HCT116 (cell line): ENCODE data around the gene PRR15L. TPM values are rescaled to one million over a fixed set of nuclear protein-coding genes. Genes with fewer than 3 reads are reported as not detected.

ENCODE experiments used
- ATAC-seq: fragments of 200-7000 bp; cut with Tn5 transposase; 2 replicates; pipeline ENCODE4 v1.9.1; 2020; ENCODE audit warnings: mild to moderate bottlenecking, moderate library complexity
- BruUV-seq: library from RNA; stranded (reverse); fragments of 400-500 nt; replicated peaks from 2 replicates; lab custom pipeline; 2021; lab: Mats Ljungman, UMichigan
- CTCF ChIA-PET: fragments of 300-600 bp; sonication (Branson Sonifier 250); formaldehyde crosslinking; loops from one replicate; lab custom pipeline; 2021; ENCODE audit warnings: antibody characterized with exemption; lab: Charles Lee
- POLR2A ChIA-PET: fragments of 300-600, 350-600 bp; sonication (Branson Sonifier 250); formaldehyde crosslinking; loops from one replicate; lab custom pipeline; 2021; ENCODE audit warnings: antibody characterized with exemption; lab: Charles Lee
- RAD21 ChIA-PET, 2 experiments: fragments of 300-600 bp; sonication (Branson Sonifier 250); formaldehyde crosslinking; loops; one replicate each; lab custom pipeline; 2023; ENCODE audit warnings: low total read pairs in 2 of 2; ENCODE audit not compliant: uncharacterized antibody in 2 of 2, unreplicated experiment in 2 of 2, low non-redundant PET in 1 of 2; lab: Charles Lee
- DNase-seq: peaks from one replicate; pipeline ENCODE4 v3.0.0-alpha.2; 2010; ENCODE audit warnings: low read depth, low spot score
- H2AFZ ChIP-seq: fragments of 200-600 bp; shearing (Covaris generic), sonication (generic); 2 replicates; pipeline ENCODE4 v1.6.1; 2017; ENCODE audit warnings: low read depth, mixed run types, mixed read lengths, antibody characterized with exemption, low read length; ENCODE audit not compliant: poor library complexity, severe bottlenecking
- H3K27ac ChIP-seq: 2 replicates; pipeline ENCODE4 v1.5.1; 2012; ENCODE audit warnings: low read depth, low read length
- H3K27me3 ChIP-seq: fragments of 200-600 bp; sonication (generic); 2 replicates; pipeline ENCODE4 v1.6.1; 2016; ENCODE audit warnings: mixed run types, low read length, mixed read lengths; ENCODE audit not compliant: insufficient read depth
- H3K36me3 ChIP-seq, 2 experiments: fragments of 200-500 bp in 1 of 2; fragments of 200-600 bp in 1 of 2; sonication (Bioruptor generic) in 1 of 2; sonication (generic) in 1 of 2; 2 replicates each; pipeline versions ENCODE4 v1.5.1 to v1.6.1; 2014 to 2016; ENCODE audit warnings: low read length in 2 of 2, inconsistent platforms in 1 of 2, mixed read lengths in 1 of 2, mixed run types in 1 of 2; ENCODE audit not compliant: insufficient read depth in 2 of 2, control insufficient read depth in 1 of 2
- H3K4me1 ChIP-seq, 2 experiments: fragments of 200-600 bp in 1 of 2; sonication (generic) in 1 of 2; 2 replicates each; pipeline versions ENCODE4 v1.5.1 to v1.6.1; 2012 to 2017; ENCODE audit warnings: low read length in 2 of 2, inconsistent platforms in 1 of 2, mild to moderate bottlenecking in 1 of 2, mixed read lengths in 1 of 2, mixed run types in 1 of 2, moderate library complexity in 1 of 2; ENCODE audit not compliant: insufficient read depth in 2 of 2, control insufficient read depth in 1 of 2
- H3K4me2 ChIP-seq: fragments of 200-600 bp; sonication (generic); 2 replicates; pipeline ENCODE4 v1.6.1; 2017; ENCODE audit warnings: mixed run types, low read length, mixed read lengths
- H3K4me3 ChIP-seq, 2 experiments: fragments of 200-600 bp in 1 of 2; sonication (generic) in 1 of 2; replicated peaks in 1 of 2; 2 replicates each; pipeline ENCODE4 v1.5.1; 2011 to 2016; ENCODE audit warnings: low read length in 2 of 2, control low read depth in 1 of 2, low read depth in 1 of 2, mild to moderate bottlenecking in 1 of 2, mixed read lengths in 1 of 2, mixed run types in 1 of 2
- H3K79me2 ChIP-seq: fragments of 200-600 bp; sonication (generic); 2 replicates; pipeline ENCODE4 v1.6.1; 2017; ENCODE audit warnings: mild to moderate bottlenecking, mixed run types, low read length, moderate library complexity, mixed read lengths; ENCODE audit not compliant: insufficient read depth
- H3K9ac ChIP-seq: fragments of 200-600 bp; sonication (generic); 2 replicates; pipeline ENCODE4 v1.6.1; 2016; ENCODE audit warnings: low read length, mixed read lengths
- H3K9me2 ChIP-seq: fragments of 200-600 bp; sonication (generic), shearing (Covaris generic); 2 replicates; pipeline ENCODE4 v1.6.1; 2017; ENCODE audit warnings: mixed run types, mild to moderate bottlenecking, moderate library complexity; ENCODE audit not compliant: insufficient read depth
- H3K9me3 ChIP-seq, 2 experiments: fragments of 200-500 bp in 1 of 2; fragments of 200-600 bp in 1 of 2; sonication (Bioruptor generic) in 1 of 2; sonication (generic) in 1 of 2; 2 replicates each; pipeline ENCODE4 v1.6.1; 2014 to 2017; ENCODE audit warnings: low read length in 2 of 2, mixed read lengths in 2 of 2, inconsistent platforms in 1 of 2, low read depth in 1 of 2, mild to moderate bottlenecking in 1 of 2, mixed run types in 1 of 2, moderate library complexity in 1 of 2; ENCODE audit not compliant: control insufficient read depth in 1 of 2, insufficient read depth in 1 of 2
- H4K20me1 ChIP-seq: fragments of 200-600 bp; sonication (generic), shearing (Covaris generic); 2 replicates; pipeline ENCODE4 v1.6.1; 2017; ENCODE audit warnings: mixed run types, mild to moderate bottlenecking, moderate library complexity; ENCODE audit not compliant: insufficient read depth
- MAX ChIP-seq: IDR thresholded peaks from 2 replicates; pipeline ENCODE4 v1.6.1; 2012
- RAD21 ChIP-seq: IDR thresholded peaks from 2 replicates; pipeline ENCODE4 v1.6.1; 2012; ENCODE audit warnings: low read depth, mild to moderate bottlenecking
- REST ChIP-seq: IDR thresholded peaks from 2 replicates; pipeline ENCODE4 v1.6.1; 2012; ENCODE audit warnings: low read depth
- TCF7L2 ChIP-seq: IDR thresholded peaks from 2 replicates; pipeline ENCODE4 v1.7.0; 2011; ENCODE audit warnings: borderline replicate concordance, inconsistent platforms; ENCODE audit not compliant: insufficient read depth, insufficient read length; ENCODE audit errors: extremely low read depth
- YY1 ChIP-seq: IDR thresholded peaks from 2 replicates; pipeline ENCODE4 v1.6.1; 2011; ENCODE audit warnings: low read length, low read depth, moderate library complexity, mild to moderate bottlenecking; ENCODE audit not compliant: insufficient replicate concordance; ENCODE audit errors: extremely low read depth
- intact Hi-C: fragments of 100-400 bp; cut with micrococcal nuclease; formaldehyde crosslinking; loops from 2 replicates; pipeline ENCODE4 v1.10.0; 2022
- total RNA-seq: library from RNA; stranded (reverse); gene quantifications from one replicate; pipeline ENCODE4 v1.2.1, GENCODE V29; 2021; ENCODE audit not compliant: unreplicated experiment
- TF ChIP-seq, protein P1 (sequence below): IDR thresholded peaks from 2 replicates; pipeline ENCODE4 v1.6.1; 2011; ENCODE audit warnings: mild to moderate bottlenecking, low read length, moderate library complexity; ENCODE audit not compliant: insufficient replicate concordance; ENCODE audit errors: extremely low read depth
- TF ChIP-seq, protein P2 (sequence below), 3 experiments: fragments of 200-600 bp in 1 of 3; sonication (generic) in 1 of 3; IDR thresholded peaks in 2 of 3; conservative IDR thresholded peaks in 1 of 3; 2 replicates each; pipeline ENCODE4 v1.5.1; 2012 to 2017; ENCODE audit warnings: low read depth in 2 of 3, low read length in 2 of 3, antibody characterized with exemption in 1 of 3, borderline replicate concordance in 1 of 3, control low read depth in 1 of 3, mild to moderate bottlenecking in 1 of 3, mixed read lengths in 1 of 3, mixed run types in 1 of 3, moderate library complexity in 1 of 3; ENCODE audit not compliant: insufficient read depth in 1 of 3
- TF ChIP-seq, protein P3 (sequence below): IDR thresholded peaks from 2 replicates; pipeline ENCODE4 v1.6.1; 2012

PRR15L gene
- total RNA-seq, 1 experiment from 2014 or later = 0.34 TPM

GRCh38 chr17:47990962-47991731 lies 33.5 kb upstream of the PRR15L start:
- intact Hi-C loops = no loop called here
- BruUV-seq = no TSS peak
- no peak overlapping the region for H3K27ac ChIP-seq
- no peaks in the 10 kb centered on the region for H3K9me3 ChIP-seq
- ChIA-PET RAD21 (no interaction called here), CTCF (interaction anchor here (0.7 kb wide), 1 partner anchor 44 kb away, joined by 3 read pairs; no protein-coding TSS in a partner anchor), POLR2A (no interaction called here)
- no peaks in the 10 kb centered on the region for H3K79me2 ChIP-seq
- no peak for DNase-seq
- H3K4me1 ChIP-seq = no peaks in the 10 kb centered on the region
- H3K4me2 ChIP-seq = no peak overlapping the region
- ATAC-seq = no peak
- TF ChIP-seq, protein P1, sequence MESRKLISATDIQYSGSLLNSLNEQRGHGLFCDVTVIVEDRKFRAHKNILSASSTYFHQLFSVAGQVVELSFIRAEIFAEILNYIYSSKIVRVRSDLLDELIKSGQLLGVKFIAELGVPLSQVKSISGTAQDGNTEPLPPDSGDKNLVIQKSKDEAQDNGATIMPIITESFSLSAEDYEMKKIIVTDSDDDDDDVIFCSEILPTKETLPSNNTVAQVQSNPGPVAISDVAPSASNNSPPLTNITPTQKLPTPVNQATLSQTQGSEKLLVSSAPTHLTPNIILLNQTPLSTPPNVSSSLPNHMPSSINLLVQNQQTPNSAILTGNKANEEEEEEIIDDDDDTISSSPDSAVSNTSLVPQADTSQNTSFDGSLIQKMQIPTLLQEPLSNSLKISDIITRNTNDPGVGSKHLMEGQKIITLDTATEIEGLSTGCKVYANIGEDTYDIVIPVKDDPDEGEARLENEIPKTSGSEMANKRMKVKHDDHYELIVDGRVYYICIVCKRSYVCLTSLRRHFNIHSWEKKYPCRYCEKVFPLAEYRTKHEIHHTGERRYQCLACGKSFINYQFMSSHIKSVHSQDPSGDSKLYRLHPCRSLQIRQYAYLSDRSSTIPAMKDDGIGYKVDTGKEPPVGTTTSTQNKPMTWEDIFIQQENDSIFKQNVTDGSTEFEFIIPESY = no peak
- TF ChIP-seq YY1 (no peak), REST (no peak), RAD21 (no peak), MAX (no peak), TCF7L2 (no peak)
- TF ChIP-seq, protein P2, sequence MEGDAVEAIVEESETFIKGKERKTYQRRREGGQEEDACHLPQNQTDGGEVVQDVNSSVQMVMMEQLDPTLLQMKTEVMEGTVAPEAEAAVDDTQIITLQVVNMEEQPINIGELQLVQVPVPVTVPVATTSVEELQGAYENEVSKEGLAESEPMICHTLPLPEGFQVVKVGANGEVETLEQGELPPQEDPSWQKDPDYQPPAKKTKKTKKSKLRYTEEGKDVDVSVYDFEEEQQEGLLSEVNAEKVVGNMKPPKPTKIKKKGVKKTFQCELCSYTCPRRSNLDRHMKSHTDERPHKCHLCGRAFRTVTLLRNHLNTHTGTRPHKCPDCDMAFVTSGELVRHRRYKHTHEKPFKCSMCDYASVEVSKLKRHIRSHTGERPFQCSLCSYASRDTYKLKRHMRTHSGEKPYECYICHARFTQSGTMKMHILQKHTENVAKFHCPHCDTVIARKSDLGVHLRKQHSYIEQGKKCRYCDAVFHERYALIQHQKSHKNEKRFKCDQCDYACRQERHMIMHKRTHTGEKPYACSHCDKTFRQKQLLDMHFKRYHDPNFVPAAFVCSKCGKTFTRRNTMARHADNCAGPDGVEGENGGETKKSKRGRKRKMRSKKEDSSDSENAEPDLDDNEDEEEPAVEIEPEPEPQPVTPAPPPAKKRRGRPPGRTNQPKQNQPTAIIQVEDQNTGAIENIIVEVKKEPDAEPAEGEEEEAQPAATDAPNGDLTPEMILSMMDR (IDR thresholded peaks at IDR 0.05 in 2 of 3, conservative IDR thresholded peaks at IDR 0.05 in 1 of 3; ENCODE audit: borderline replicate concordance in 1 of 3, insufficient read depth in 1 of 3, low read depth in 2 of 3, low read length in 2 of 3) = no peak
- TF ChIP-seq, protein P3, sequence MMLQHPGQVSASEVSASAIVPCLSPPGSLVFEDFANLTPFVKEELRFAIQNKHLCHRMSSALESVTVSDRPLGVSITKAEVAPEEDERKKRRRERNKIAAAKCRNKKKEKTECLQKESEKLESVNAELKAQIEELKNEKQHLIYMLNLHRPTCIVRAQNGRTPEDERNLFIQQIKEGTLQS = no peak
- no peak overlapping the region for H2AFZ ChIP-seq
- no peak overlapping the region for H3K4me3 ChIP-seq
- H3K9me2 ChIP-seq = no peaks in the 10 kb centered on the region
- H4K20me1 ChIP-seq = no peaks in the 10 kb centered on the region
- H3K27me3 ChIP-seq = no peaks in the 10 kb centered on the region
- H3K36me3 ChIP-seq = no peaks in the 10 kb centered on the region
- H3K9ac ChIP-seq = no peak overlapping the region
